ENCODE results near the gene BAHD1. TPM values are rescaled to one million over a fixed set of nuclear protein-coding genes. Genes with fewer than 3 reads are reported as not detected.

BAHD1 gene
- total and polyA plus RNA-seq, 2 experiments from 2014 or later = 11.2 to 40.1 TPM

DNA sequence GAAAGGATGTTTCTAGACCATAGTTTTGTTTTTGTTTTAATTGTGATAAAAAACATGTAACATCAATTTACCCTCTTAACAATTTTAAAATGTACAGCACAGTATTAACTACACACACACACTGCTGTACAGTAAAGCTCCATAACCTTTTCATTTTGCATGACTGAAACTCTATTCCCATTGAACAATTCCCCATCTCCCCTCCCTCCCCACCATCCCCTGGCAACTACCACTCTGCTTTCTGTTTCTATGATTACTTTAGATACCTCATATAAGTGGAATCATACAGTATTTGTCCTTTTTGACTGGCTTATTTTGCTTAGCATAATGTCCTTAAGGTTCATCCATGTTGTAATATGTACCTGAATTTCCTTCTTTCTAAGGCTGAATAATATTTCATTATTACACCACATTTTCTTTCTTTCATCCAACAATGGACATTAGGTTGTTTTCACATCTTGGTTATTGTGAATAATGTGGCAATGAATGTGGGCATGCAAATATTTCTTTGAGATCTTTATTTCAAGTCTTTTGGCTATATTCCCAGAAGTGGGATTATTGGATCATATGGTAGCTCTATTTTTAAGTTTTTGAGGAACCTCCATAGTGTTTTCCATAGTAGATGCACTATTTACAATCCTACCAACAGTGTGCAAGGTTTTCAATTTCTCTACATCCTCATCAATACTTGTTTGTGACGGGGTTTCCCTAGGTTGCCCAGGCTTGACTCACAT, 40.8 kb downstream of the BAHD1 start:
- no peaks in the 10 kb centered on the region for H3K9me2 ChIP-seq (ENCODE audit: insufficient read depth)
- no peak overlapping the region for H3K4me3 Mint-ChIP-seq
- H3K4me3 ChIP-seq = no peak overlapping the region
- no peak overlapping the region for H2AFZ ChIP-seq
- H3K27ac Mint-ChIP-seq = no peak overlapping the region
- no peaks in the 10 kb centered on the region for H4K20me1 ChIP-seq (replicated peaks; ENCODE audit: insufficient read depth)
- DNase-seq (ENCODE audit: low spot score) (no peak), ATAC-seq (no peak)
- peaks cover 12% of the 10 kb centered on the region for H3K4me1 Mint-ChIP-seq
- H3K9me3 Mint-ChIP-seq = no peaks in the 10 kb centered on the region
- H3K36me3 ChIP-seq (ENCODE audit: insufficient read depth) = no peaks in the 10 kb centered on the region
- no peaks in the 10 kb centered on the region for H3F3A ChIP-seq (replicated peaks; ENCODE audit: low read depth)
- H3K27me3 Mint-ChIP-seq (ENCODE audit: insufficient read depth, low read depth, poor library complexity) = peaks cover 13% of the 10 kb centered on the region
- no peak for TF ChIP-seq ZNF331 (CRISPR knock-in tag; IDR thresholded peaks at IDR 0.05; ENCODE audit: low read depth)
- no peak for TF ChIP-seq CTCF (conservative IDR thresholded peaks at IDR 0.05; ENCODE audit: low read depth in 2 of 2)
- no peak for TF ChIP-seq JUNB (IDR thresholded peaks at IDR 0.05; ENCODE audit: unreplicated experiment)
- no peak for TF ChIP-seq CREB1 (CRISPR knock-in tag; IDR thresholded peaks at IDR 0.05; ENCODE audit: low read depth)
- TF ChIP-seq EZH2phosphoT487 (IDR thresholded peaks at IDR 0.05; ENCODE audit: unreplicated experiment) = no peak
- TF ChIP-seq, protein P1, sequence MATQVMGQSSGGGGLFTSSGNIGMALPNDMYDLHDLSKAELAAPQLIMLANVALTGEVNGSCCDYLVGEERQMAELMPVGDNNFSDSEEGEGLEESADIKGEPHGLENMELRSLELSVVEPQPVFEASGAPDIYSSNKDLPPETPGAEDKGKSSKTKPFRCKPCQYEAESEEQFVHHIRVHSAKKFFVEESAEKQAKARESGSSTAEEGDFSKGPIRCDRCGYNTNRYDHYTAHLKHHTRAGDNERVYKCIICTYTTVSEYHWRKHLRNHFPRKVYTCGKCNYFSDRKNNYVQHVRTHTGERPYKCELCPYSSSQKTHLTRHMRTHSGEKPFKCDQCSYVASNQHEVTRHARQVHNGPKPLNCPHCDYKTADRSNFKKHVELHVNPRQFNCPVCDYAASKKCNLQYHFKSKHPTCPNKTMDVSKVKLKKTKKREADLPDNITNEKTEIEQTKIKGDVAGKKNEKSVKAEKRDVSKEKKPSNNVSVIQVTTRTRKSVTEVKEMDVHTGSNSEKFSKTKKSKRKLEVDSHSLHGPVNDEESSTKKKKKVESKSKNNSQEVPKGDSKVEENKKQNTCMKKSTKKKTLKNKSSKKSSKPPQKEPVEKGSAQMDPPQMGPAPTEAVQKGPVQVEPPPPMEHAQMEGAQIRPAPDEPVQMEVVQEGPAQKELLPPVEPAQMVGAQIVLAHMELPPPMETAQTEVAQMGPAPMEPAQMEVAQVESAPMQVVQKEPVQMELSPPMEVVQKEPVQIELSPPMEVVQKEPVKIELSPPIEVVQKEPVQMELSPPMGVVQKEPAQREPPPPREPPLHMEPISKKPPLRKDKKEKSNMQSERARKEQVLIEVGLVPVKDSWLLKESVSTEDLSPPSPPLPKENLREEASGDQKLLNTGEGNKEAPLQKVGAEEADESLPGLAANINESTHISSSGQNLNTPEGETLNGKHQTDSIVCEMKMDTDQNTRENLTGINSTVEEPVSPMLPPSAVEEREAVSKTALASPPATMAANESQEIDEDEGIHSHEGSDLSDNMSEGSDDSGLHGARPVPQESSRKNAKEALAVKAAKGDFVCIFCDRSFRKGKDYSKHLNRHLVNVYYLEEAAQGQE (IDR thresholded peaks at IDR 0.05; ENCODE audit: unreplicated experiment) = no peak
- TF ChIP-seq, protein P2, sequence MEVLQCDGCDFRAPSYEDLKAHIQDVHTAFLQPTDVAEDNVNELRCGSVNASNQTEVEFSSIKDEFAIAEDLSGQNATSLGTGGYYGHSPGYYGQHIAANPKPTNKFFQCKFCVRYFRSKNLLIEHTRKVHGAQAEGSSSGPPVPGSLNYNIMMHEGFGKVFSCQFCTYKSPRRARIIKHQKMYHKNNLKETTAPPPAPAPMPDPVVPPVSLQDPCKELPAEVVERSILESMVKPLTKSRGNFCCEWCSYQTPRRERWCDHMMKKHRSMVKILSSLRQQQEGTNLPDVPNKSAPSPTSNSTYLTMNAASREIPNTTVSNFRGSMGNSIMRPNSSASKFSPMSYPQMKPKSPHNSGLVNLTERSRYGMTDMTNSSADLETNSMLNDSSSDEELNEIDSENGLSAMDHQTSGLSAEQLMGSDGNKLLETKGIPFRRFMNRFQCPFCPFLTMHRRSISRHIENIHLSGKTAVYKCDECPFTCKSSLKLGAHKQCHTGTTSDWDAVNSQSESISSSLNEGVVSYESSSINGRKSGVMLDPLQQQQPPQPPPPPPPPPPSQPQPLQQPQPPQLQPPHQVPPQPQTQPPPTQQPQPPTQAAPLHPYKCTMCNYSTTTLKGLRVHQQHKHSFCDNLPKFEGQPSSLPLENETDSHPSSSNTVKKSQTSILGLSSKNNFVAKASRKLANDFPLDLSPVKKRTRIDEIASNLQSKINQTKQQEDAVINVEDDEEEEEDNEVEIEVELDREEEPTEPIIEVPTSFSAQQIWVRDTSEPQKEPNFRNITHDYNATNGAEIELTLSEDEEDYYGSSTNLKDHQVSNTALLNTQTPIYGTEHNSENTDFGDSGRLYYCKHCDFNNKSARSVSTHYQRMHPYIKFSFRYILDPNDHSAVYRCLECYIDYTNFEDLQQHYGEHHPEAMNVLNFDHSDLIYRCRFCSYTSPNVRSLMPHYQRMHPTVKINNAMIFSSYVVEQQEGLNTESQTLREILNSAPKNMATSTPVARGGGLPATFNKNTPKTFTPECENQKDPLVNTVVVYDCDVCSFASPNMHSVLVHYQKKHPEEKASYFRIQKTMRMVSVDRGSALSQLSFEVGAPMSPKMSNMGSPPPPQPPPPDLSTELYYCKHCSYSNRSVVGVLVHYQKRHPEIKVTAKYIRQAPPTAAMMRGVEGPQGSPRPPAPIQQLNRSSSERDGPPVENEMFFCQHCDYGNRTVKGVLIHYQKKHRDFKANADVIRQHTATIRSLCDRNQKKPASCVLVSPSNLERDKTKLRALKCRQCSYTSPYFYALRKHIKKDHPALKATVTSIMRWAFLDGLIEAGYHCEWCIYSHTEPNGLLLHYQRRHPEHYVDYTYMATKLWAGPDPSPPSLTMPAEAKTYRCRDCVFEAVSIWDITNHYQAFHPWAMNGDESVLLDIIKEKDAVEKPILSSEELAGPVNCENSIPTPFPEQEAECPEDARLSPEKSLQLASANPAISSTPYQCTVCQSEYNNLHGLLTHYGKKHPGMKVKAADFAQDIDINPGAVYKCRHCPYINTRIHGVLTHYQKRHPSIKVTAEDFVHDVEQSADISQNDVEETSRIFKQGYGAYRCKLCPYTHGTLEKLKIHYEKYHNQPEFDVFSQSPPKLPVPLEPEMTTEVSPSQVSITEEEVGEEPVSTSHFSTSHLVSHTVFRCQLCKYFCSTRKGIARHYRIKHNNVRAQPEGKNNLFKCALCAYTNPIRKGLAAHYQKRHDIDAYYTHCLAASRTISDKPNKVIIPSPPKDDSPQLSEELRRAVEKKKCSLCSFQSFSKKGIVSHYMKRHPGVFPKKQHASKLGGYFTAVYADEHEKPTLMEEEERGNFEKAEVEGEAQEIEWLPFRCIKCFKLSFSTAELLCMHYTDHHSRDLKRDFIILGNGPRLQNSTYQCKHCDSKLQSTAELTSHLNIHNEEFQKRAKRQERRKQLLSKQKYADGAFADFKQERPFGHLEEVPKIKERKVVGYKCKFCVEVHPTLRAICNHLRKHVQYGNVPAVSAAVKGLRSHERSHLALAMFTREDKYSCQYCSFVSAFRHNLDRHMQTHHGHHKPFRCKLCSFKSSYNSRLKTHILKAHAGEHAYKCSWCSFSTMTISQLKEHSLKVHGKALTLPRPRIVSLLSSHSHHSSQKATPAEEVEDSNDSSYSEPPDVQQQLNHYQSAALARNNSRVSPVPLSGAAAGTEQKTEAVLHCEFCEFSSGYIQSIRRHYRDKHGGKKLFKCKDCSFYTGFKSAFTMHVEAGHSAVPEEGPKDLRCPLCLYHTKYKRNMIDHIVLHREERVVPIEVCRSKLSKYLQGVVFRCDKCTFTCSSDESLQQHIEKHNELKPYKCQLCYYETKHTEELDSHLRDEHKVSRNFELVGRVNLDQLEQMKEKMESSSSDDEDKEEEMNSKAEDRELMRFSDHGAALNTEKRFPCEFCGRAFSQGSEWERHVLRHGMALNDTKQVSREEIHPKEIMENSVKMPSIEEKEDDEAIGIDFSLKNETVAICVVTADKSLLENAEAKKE (CRISPR knock-in tag; IDR thresholded peaks at IDR 0.05) = no peak
- no peak for TF ChIP-seq NANOG (IDR thresholded peaks at IDR 0.05; ENCODE audit: borderline replicate concordance)
- no peak for TF ChIP-seq EZH2 (IDR thresholded peaks at IDR 0.05; ENCODE audit: low read depth, unreplicated experiment)
- no peak for TF ChIP-seq STAT1 (IDR thresholded peaks at IDR 0.05; ENCODE audit: unreplicated experiment)
- TF ChIP-seq ETS1 (IDR thresholded peaks at IDR 0.05) = no peak
- no peak for TF ChIP-seq ZNF114 (CRISPR knock-in tag; IDR thresholded peaks at IDR 0.05)
- no peak for TF ChIP-seq POLR2AphosphoS5 (IDR thresholded peaks at IDR 0.05; ENCODE audit: low read depth)
- H3K27me3 ChIP-seq (ENCODE audit: insufficient read depth) = no peaks in the 10 kb centered on the region
- peaks cover 10% of the 10 kb centered on the region; the same call in 1 of the 2 replicates for H3K4me1 ChIP-seq (ENCODE audit: insufficient read depth)
- H3K27ac ChIP-seq (ENCODE audit: low read depth) = no peak overlapping the region
- H3K36me3 Mint-ChIP-seq (ENCODE audit: low read depth) = no peaks in the 10 kb centered on the region
- H3K4me2 ChIP-seq = no peak overlapping the region
- no peaks in the 10 kb centered on the region for H3K79me2 ChIP-seq (replicated peaks; ENCODE audit: insufficient read depth)

Data from GM23338 (cell line).